ENCODE data around the gene BICRA.

- TF ChIP-seq, protein P1, sequence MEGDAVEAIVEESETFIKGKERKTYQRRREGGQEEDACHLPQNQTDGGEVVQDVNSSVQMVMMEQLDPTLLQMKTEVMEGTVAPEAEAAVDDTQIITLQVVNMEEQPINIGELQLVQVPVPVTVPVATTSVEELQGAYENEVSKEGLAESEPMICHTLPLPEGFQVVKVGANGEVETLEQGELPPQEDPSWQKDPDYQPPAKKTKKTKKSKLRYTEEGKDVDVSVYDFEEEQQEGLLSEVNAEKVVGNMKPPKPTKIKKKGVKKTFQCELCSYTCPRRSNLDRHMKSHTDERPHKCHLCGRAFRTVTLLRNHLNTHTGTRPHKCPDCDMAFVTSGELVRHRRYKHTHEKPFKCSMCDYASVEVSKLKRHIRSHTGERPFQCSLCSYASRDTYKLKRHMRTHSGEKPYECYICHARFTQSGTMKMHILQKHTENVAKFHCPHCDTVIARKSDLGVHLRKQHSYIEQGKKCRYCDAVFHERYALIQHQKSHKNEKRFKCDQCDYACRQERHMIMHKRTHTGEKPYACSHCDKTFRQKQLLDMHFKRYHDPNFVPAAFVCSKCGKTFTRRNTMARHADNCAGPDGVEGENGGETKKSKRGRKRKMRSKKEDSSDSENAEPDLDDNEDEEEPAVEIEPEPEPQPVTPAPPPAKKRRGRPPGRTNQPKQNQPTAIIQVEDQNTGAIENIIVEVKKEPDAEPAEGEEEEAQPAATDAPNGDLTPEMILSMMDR (conservative IDR thresholded peaks at IDR 0.05; ENCODE audit: low read depth, low read length) = no peak
- no peak for TF ChIP-seq EZH2 (IDR thresholded peaks at IDR 0.05; ENCODE audit: borderline replicate concordance, low read depth, low read length, poor library complexity, severe bottlenecking)
Observed at GRCh38 chr19:47661611-47662010, 52.7 kb downstream of the BICRA start.
